CD4-positive, alpha-beta T cell treated with Interleukin-15 for 4 hours (primary cell): ENCODE results near the gene MTHFD1L.

Experiments used
- DNase-seq: peaks from one replicate; pipeline ENCODE4 v3.0.0-alpha.2; 2020; ENCODE audit warnings: low spot score

Gene MTHFD1L

DNA sequence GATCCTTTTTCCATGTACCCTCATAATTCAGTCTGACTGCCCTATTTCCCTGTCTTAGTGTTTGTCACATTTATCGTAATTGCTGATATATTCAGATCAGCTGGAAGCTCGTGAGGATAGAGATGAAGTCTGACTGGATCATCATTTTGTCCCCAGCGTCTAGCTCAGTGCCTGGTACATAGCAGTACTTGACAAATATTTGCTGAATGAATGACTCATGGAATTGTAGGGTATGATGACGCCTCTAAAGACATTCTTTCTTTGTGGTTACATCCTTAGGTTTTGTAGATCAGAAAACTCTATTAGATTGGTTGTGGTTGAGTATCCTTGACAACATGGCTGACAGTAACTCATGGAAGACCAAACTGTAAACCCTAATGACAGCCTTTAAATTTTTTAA is 68.9 kb downstream of the MTHFD1L start:
- DNase-seq, result no peak

DNA sequence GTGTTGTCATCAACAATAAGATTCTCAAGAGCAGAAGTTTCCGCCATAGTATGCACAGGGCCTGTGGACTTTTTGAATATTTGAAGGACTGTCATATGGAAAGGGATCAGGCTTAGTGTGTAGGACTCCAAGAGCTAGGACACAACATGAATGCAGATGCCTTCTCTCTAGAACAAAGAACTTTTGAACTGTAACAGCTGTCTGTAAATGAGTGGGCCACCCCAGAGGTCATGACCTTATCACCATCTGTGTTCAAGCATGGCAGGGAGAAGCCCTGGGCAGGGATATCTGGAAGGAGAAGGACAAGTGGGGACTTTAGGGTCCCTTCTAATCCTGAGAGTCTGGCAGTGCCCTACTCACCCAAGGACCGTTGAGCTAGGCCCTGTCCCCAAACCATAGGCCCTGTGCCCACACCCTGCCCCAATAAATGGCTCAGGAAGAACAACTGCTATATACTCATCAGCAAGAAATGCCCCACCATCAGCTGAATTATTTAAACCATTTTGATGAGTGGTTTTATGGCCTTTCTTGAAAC is 70.6 kb downstream of the MTHFD1L start:
- no peak for DNase-seq

DNA sequence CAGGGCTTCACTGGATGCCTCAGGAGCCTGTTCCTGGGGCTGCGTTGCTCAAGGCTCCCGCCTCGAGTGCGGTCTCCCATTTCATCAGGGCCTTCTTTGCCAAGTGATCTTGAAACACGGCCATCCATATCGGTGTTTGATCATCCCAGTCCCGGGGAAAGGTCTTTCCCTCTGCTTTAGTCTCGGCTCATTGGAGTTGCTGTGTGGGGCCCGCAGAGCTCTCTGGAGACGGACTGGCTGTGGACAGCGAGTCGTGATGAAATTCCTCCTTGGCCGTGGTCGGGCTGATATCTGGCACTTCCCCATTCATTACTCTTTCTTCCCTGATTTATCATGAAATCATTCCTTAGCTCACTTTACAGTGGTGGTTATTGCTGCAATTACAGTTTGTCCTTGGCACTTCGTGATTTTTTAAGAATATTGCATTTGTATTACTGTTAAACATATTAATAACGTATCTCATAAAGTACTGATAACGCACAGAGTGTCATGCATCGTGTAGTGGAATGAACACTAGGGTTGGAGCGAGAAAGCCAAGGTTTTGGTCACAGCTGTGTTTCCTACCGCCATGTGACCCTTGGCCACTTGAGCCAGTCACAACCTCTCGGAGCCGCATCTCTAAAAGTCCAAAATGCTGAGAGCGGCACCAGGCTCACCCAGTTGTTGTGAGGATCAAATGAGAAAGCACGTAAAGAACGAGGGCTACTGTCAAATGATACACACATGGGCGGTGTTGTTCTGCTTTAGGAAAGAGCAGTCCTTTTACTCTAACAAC is 71.8 kb downstream of the MTHFD1L start:
- DNase-seq, result no peak

GRCh38 chr6:150939399-150939798 is 73.9 kb downstream of the MTHFD1L start:
- DNase-seq, result no peak

- DNase-seq, result no peak
Measured at GRCh38 chr6:150940941-150941340, 75.4 kb downstream of the MTHFD1L start.

GRCh38 chr6:150949526-150949925 is 84.0 kb downstream of the MTHFD1L start:
- no peak for DNase-seq

GRCh38 chr6:150953851-150954250 is 88.3 kb downstream of the MTHFD1L start:
- no peak for DNase-seq

DNA sequence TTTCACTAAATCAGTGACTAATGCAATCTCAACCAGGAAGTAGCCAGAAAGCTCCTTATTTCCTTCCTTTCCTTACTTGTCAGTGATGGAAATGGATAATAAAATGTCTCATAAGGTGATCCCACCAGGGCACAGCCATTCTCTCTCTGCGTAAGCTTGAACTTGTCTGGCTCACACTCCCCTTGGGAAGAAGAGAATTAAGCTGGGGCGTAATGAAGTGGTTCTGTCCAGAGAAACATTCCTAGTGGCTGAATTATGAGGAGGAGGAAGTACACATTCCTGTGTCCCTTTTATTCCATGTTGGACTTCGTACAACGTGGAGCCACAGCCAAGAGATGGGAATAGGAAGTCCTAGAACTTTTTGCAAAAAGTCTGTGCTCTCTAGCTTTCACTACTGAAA is 93.7 kb downstream of the MTHFD1L start:
- DNase-seq, result no peak

GRCh38 chr6:150962436-150962835 is 96.9 kb downstream of the MTHFD1L start:
- DNase-seq, result no peak

- DNase-seq, result no peak
Measured at GRCh38 chr6:150964765-150965164, 99.3 kb downstream of the MTHFD1L start.

- DNase-seq, result no peak
Measured at GRCh38 chr6:150966786-150967185, 101.3 kb downstream of the MTHFD1L start.

- no peak for DNase-seq
Measured at GRCh38 chr6:150967381-150967780, 101.9 kb downstream of the MTHFD1L start.

DNA sequence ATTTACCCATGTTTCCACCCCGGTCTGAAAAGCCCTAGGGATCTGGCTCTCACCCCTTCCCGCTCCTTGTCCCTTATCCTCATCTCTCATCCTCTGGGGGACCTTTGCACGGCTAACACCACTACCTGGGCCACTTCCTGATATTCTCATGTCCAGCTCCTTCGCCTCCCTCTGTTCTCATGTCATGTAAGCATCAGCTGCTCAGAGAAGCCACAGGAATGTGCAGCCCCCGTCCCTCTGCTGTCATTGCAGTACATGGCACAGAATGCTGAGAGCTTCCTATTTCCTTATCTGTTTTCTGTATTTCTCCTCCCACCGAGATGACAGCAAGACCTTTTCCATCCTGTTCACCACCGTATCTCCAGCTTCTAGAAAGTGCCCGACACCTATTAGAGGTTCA is 102.4 kb downstream of the MTHFD1L start:
- no peak for DNase-seq

- DNase-seq, result no peak
Measured at GRCh38 chr6:150969901-150970300, 104.4 kb downstream of the MTHFD1L start.

- no peak for DNase-seq
Measured at GRCh38 chr6:150971219-150971618, 105.7 kb downstream of the MTHFD1L start.

DNA sequence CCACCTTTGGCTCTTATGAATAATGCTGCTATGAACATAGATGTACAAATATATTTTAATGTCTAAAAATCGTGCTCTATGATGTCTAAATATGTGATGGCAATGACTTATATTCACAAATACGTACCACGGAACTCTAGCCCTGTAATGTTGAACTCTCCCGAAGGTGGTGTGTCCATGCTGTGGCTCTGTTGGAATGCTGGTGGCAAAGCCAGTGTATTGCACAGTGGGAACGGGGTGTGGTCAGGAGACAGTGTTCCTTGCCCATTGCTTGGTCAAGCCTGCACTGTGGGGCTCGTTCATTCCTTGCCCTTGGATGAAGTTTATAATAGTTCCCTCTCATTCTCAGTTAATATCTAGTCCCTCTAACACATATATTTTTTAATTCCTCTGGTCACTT is 109.6 kb downstream of the MTHFD1L start:
- no peak for DNase-seq

- no peak for DNase-seq
Measured at GRCh38 chr6:150977281-150977680, 111.8 kb downstream of the MTHFD1L start.

DNA sequence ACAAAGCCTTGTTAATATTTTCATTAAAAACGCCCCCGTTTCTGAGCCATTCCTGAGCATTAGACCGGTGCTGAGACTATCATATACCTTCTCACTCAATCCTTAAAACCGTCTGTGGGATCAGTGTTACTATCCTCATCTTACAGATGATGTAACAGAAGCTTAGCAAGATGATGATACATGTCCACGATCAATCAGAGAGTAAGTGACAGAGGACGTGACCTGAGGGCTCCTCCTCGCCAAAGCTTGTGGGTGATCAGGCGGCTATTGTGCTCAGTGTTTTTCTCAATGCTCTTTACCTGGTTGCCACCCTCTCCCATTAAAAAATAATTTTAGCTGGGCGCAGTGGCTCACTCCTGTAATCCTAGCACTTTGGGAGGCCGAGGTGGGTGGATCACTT is 113.1 kb downstream of the MTHFD1L start:
- DNase-seq, result no peak

- no peak for DNase-seq
Measured at GRCh38 chr6:150979826-150980350, 114.4 kb downstream of the MTHFD1L start.

GRCh38 chr6:150981095-150981494 is 115.6 kb downstream of the MTHFD1L start:
- no peak for DNase-seq

DNA sequence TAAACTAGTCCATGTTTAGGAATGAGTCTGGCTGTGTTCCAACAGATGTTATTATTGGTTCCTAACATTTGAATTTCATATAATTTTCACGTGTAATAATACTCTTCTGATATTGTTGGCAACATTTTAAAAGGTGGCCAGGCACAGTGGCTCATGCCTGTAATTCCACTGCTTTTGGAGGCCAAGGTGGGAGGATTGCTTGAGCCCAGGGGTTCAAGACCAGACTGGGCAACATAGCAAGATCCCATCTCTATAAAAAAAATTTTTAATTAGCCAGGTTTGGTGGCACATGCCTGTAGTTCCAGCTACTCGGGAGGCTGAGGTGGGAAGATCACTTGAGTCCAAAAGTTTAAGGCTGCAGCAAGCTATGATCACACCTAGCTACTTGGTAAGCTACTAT is 116.2 kb downstream of the MTHFD1L start:
- no peak for DNase-seq

- DNase-seq, result peak; percentile 33
Measured at GRCh38 chr6:150987371-150987828, 121.9 kb downstream of the MTHFD1L start.

GRCh38 chr6:150987855-150988464 is 122.5 kb downstream of the MTHFD1L start:
- no peak for DNase-seq
